GM18502 (cell line): ENCODE measurements around the gene MLST8.
"Not testable (repeated sequence)": the region's sequence is repeated elsewhere in the genome, so short reads cannot be mapped to it uniquely, and the experiment has no call there.

Experiments used
- ATAC-seq: cut with Tn5 transposase; IDR thresholded peaks from one replicate; pipeline ENCODE4 v1.9.1; 2021; ENCODE audit warnings: mild to moderate bottlenecking; ENCODE audit not compliant: unreplicated experiment, poor library complexity

Gene MLST8

DNA sequence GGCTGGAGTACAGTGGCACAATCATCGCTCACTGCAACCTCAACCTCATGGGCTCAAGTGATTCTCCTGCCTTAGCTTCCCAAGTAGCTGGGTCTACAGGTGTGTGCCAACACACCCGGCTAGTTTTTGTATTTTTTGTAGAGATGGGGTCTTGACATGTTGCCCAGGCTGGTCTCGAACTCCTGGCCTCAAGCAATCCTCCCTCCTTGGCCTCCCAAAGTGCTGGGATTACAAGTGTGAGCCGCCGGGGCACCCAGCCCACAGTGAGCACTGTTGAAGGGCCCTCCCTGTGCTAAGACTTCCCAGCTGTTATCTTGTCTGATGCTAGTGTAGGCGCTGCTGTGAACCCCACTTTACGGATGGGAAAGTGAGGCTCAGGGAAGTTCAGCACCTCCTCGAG, 16.9 kb upstream of the MLST8 start:
- ATAC-seq, result no peak

DNA sequence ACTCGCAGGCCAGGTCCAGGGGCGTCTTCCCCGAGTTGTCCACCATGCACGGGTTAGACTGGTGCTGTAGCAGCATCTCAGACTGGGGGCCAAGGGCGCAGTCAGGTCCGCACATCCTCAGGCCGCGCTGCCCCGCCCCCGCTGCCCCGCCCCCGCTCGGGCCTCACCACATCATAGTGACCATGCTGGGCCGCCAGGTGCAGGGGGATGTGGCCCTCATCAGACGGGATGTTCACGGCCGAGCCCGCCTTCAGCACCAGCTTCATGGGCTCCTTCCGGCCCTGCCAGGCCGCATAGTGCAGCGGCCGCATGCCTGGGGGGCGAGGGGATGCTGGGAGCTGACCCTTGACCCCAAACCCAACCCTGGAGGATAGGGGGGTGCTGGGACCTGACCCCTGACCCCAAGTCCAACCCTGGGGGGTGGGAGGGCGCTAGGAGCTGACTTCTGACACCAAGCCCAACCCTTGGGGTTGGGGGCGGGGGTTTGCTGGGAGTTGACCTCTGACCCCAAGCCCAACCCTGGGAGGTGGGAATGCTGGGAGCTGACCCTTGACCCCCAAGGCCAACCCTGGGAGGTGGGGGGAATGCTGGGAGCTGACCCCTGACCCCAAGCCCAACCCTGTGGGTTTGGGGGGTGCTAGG, 15.9 kb upstream of the MLST8 start:
- ATAC-seq, result no peak

DNA sequence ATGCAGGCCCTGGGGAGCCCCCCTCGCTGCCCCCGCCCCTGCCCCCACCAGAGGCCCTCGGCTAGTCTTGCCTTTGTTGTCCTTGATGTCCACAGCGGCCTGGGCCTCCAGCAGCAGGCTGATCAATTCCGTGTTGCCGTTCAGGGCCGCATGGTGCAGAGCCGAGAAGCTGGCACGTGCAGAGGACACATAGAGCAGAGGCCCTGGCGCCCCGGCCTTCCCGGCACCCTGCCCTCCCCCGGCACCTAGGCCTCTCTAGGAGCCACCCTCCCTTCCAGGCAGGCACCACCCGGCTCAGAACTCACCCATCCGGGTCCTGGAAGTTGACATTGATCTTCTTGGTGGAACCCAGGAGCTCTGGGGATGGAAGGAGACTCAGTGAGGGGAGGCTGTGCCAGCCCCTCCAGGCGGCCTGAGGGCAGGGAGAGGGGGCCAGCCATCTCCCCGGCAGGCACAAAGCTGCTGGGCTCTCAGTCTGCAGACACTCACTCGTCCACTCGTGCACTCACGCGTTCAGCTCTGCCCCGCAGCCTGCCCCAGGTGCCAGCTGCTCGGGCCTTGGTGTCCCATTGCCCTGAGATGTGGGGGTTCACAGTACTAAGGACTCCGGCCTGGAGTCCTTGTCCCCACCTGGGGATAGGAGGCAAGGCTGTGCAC, 15.1 kb upstream of the MLST8 start:
- ATAC-seq, result no peak

- no peak for ATAC-seq
Measured at GRCh38 chr16:2190659-2191445, 14.4 kb upstream of the MLST8 start.

- ATAC-seq, result no peak
Measured at GRCh38 chr16:2191446-2191706, 13.9 kb upstream of the MLST8 start.

DNA sequence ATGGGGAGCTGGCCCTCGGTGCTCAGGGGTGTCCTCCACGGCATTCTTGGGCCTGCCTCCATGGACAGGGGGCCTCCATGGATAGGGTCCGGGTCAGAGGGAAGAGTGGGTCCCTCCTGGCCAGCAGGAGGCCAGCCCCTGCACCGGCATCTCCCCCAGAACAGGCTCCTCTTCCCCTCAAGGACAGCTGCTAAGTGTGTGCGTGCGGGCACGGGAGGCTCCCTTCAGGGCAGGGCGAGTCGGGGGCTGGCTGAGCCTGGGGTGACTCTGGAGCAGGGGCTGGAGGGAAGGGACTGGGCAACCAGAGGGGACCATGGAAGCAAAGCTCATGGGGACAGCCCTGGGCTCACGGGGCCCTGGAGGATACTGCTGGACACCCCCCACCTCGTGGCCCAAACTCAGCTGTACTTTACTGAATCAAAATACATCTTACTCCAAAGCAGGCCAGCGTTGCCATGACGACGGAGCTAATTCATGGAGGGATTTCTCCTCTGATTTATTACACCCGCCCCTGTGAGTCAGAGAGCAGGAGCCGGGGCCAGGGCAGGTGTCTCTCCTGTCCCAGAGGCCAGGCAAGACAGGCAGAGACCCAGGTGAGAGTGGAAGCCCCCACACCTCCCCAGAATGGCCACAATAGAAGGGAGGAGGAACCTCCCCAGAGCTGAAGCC, 11.0 kb upstream of the MLST8 start:
- ATAC-seq, result no peak

DNA sequence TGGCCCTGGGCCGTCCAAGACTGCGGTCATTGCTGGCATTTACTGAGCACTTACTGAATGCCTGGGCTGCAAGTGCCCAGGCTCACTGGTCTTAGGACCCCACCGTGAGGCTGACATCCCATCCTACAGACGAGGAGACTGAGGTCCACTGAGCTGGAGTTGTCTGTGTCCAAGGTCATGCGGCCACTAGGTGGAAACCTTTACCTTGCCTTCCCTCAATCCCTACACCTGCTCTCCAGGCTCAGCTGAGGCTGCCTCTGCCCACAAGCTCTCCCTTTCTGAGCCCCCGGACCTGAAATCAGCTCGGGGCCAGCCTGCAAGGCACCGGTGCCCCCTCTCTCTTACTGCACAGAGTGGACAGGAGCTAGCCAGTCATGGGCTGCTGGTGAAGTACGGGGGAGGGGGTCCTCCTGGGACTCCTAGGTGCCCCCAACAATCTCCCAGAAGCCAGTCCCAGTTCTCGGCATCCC, 10.4 kb upstream of the MLST8 start:
- ATAC-seq, result no peak

GRCh38 chr16:2195322-2196161, 9.7 kb upstream of the MLST8 start:
- no peak for ATAC-seq

DNA sequence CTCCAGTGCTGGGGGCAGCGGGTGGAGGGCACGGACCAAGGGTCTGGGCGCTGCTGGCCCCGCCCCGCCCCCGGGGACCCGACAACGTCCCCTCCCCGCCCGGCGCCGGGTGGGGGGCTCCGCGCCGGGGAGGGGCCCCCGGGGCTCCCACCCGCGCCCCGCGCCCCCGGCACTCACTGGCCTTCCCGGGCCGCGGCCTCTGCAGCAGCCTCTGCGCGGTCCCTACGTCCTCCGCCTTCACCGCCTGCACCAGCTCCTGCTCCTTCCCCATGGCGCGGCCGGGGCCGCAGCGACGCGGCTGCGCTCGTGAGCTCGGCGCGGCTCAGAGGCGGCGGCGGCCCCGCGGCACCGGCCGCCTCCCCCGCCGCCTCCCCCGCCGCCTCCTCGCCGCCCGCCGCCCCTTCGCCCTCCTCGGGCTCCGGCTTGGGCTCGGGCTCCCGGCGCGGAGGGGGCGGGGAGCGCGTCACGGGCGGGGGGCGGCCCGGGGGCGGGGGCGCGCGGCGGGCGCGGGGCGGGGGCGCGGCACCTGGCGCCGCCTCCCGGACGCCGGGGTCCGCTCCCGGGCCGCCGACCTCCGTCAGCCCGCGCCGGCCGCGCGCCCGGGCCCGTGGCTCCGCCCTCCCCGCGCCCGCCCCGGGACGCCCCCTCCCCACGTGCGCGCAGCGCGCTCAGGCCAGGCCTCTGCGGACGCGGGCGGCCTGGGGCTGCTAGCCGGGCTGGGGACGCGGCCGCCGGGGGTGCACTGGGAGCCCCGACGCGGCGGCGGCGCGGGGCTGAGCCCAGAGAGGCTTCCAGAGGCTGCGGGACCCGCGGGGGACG, 8.9 kb upstream of the MLST8 start, which contains the start of gene CASKIN1:
TSS of gene CASKIN1 (minus strand) at position 444 of the 819 bp plus-strand sequence. CDS start at position 271, 173 bp downstream.
- ATAC-seq, result no peak

DNA sequence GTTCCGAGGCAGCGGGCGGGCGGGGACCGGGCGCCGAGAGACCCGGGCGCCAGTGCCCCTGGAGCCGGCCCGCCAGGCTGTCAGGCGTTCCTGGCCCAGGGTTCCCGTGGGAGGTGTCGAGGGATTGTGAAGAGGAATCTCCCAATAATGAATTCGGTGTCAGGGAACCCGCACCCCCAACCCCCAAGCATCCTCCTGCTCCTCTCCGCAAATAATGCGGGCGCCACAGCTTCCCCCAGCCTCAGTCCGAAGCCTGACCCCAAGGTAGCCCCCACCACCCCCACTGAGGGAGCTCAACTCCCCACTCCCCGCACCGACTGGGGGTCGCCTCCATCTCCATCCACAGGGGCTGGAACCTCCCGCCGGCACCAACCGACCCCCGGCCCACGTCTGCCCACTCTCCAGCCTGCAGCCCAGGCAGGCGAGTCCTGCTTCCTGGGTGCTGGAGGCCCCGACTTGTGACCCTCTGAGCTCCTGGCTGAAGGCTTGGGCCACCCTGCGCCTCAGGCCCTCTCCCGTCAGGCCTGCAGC, 8.2 kb upstream of the MLST8 start:
- no peak for ATAC-seq

DNA sequence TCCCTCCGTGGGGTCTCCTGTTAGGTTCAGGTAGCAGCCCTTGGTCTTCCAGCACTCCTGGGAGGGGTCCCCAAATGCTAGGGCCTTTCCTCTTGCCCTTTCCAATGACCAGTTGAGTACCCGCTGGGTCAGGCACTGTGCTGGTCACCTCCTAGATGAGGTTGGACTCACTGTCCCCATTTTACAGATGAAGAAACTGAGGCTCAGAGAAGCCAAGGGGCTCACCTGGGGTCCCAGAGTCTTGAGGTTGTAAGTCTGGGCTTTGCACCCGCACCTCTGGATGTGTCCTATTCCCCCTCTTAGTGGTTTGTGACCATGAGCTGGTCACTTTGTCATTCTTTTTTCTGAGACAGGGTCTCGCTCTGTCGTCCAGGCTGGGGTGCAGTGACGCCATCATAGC, 7.5 kb upstream of the MLST8 start:
- ATAC-seq, result no peak

GRCh38 chr16:2198283-2198682, 7.0 kb upstream of the MLST8 start:
- ATAC-seq, result no peak

DNA sequence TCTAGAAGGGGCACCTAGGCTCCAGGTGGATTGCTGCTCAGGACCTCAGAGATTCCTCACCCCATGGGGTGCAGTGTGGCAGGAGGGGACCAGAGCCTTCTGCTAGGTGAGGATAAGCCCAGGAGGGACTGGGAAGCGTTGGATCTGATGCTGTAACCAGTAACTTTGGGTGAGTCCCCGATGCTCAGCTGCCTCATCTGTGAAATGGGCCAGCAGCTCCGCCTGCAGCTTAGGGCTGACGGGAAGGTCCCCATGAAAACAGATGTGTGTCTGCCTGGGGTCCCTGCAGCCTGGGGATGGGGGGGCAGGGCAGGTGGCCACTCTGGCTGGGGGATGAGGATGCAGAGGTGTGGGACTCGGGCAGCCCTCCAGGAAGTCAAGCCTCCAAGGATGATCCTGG, 6.2 kb upstream of the MLST8 start:
- no peak for ATAC-seq

DNA sequence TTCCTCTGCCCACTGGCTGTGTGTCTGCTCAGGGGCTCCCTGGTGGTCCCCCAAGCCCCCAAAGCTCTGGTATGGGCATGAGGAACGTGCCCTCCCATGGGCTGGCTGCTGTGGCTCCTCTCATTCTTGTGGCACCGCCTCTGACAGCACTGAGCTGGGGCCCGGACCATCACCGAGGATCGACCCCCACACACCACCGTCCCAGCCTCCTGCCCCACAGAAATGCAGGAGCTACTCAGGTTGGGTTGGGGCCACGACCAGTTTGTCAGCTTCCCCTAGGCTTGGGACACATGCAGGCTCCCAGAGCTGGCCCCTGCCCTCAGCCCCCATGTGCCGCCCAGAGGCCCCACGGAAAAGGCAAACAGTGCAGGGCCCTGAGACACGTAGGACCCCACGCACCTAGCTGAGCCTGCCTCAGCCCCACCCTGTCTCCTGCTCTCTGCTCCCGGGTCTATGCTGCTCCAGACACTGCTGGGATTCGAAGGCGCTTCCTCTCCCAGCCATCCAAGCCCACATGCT, 5.6 kb upstream of the MLST8 start:
- ATAC-seq, result no peak

DNA sequence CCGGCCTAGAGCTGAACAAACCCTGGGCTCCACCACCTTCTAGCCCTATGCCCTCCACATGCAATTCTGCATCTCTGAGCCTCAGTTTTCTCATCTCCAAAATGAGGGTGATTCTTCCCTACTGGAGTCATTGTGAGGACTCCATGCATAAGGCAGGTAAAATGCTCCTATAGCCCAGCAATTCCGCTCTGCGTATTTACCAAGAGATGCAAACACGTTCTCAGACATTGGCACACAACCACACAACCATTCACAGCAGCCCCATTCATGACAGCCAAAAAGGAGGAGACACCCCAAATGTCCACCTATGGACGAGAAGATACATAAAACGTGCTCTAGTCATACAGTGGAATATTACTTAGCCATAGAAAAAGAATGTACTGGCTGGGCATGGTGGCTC, 4.9 kb upstream of the MLST8 start:
- no peak for ATAC-seq

DNA sequence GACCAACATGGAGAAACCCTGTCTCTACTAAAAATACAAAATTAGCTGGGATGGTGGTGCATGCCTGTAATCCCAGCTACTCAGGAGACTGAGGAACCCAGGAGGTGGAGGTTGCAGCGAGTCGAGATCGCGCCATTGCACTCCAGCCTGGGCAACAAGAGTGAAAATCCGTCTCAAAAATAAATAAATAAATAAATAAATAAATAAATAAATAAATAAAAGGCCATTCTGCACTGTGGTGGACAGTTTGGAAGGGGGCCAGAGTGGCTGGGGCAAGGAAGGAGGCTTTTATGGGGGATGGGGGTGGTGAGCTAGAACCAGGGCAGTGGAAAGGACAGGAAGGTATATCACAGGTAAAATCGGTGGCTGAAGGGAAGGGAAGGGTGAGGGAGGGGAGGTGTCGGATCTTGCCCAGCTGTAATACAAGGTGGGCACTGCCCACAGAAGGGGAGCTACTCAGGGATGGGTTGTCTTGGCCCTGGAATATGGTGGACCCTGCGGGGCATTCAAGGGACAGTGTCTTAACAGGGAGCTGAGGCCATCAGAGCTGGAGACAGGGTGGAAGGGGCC, 2.0 kb upstream of the MLST8 start:
- not testable (repeated sequence) for ATAC-seq

GRCh38 chr16:2204416-2205103, 694 bp upstream of the MLST8 start:
- no peak for ATAC-seq

DNA sequence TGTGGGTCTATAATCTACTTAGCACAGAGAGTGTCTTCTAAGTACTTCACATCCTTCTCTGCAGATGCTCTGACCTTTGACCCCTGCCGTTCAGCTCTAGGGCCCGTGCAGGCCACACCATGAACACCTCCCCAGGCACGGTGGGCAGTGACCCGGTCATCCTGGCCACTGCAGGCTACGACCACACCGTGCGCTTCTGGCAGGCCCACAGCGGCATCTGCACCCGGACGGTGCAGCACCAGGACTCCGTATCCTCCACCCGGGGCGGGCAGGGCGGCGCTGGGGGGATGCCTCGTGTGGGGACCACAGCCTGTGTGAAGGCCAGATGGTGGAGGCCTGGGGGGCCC, 686 bp downstream of the MLST8 start:
- peak; percentile 14 for ATAC-seq
